A549 (cell line): ENCODE results near the gene SLC24A4. TPM values are rescaled to one million over a fixed set of nuclear protein-coding genes. Genes with fewer than 3 reads are reported as not detected.

Experiments used
- ATAC-seq, 2 experiments: fragments of 200-7000 bp in 1 of 2; fragments of >200 bp in 1 of 2; cut with Nextera tagmentation in 1 of 2; cut with Tn5 transposase in 1 of 2; 3 replicates each; pipeline versions ENCODE4 v1.8.0 to v1.9.1; 2018 to 2020; ENCODE audit warnings: mild to moderate bottlenecking in 1 of 2, moderate library complexity in 1 of 2
- CTCF ChIA-PET: fragments of 300-600 bp; sonication (Branson Sonifier 250); formaldehyde crosslinking; extraction: SDS; loops from one replicate; lab custom pipeline; 2021; ENCODE audit warnings: antibody characterized with exemption, inconsistent platforms; lab: Yijun Ruan, JAX
- POLR2A ChIA-PET: fragments of 350-600 bp; formaldehyde crosslinking; extraction: SDS; loops from one replicate; lab custom pipeline; 2021; ENCODE audit warnings: antibody characterized with exemption, inconsistent platforms; lab: Yijun Ruan, JAX
- DNase-seq, 2 experiments: peaks; one replicate each; pipeline versions ENCODE4 v3.0.0 to v3.0.0-alpha.2; 2011 to 2016; ENCODE audit warnings: low read depth in 1 of 2, low spot score in 1 of 2
- FAIRE-seq: peaks from 2 replicates; lab custom pipeline; 2011; peaks lifted over from hg19 to GRCh38; lab: Jason Lieb, UNC
- H3K27ac ChIP-seq, 2 experiments: fragments of >200 bp; sonication (Bioruptor Twin); formaldehyde crosslinking; 3 replicates each; pipeline ENCODE4 v1.5.1; 2016 to 2017
- H3K4me1 ChIP-seq: fragments of >200 bp; sonication (Bioruptor Twin); formaldehyde crosslinking; 3 replicates; pipeline ENCODE4 v1.6.1; 2016
- H3K4me2 ChIP-seq: fragments of >200 bp; sonication (Bioruptor Twin); formaldehyde crosslinking; 3 replicates; pipeline ENCODE4 v1.6.1; 2016
- H3K4me3 ChIP-seq: fragments of >200 bp; sonication (Bioruptor Twin); formaldehyde crosslinking; 3 replicates; pipeline ENCODE4 v1.5.1; 2016
- H3K9me3 ChIP-seq: fragments of >200 bp; sonication (Bioruptor Twin); formaldehyde crosslinking; 3 replicates; pipeline ENCODE4 v1.6.1; 2016
- ATOH8 ChIP-seq: fragments of 250-450 bp; sonication (Bioruptor Pico); IDR thresholded peaks from 2 replicates; pipeline ENCODE4 v1.5.0; 2020; ENCODE audit warnings: low read depth, mild to moderate bottlenecking, moderate library complexity
- BHLHE40 ChIP-seq: IDR thresholded peaks from 2 replicates; pipeline ENCODE4 v1.6.1; 2012; ENCODE audit warnings: low read depth, low read length, inconsistent platforms
- CBX2 ChIP-seq: fragments of 200-600 bp; sonication (generic); IDR thresholded peaks from 2 replicates; pipeline ENCODE4 v1.6.1; 2016; ENCODE audit warnings: low read depth, mild to moderate bottlenecking, borderline replicate concordance
- CBX8 ChIP-seq: fragments of 200-600 bp; sonication (generic); IDR thresholded peaks from 2 replicates; pipeline ENCODE4 v1.6.1; 2016
- CEBPB ChIP-seq, 2 experiments: fragments of >200 bp in 1 of 2; sonication (Bioruptor Twin) in 1 of 2; formaldehyde crosslinking in 1 of 2; IDR thresholded peaks; 2 replicates each; pipeline ENCODE4 v1.6.1; 2012 to 2016
- EP300 ChIP-seq, 2 experiments: fragments of >200 bp; sonication (Bioruptor Twin); formaldehyde crosslinking; IDR thresholded peaks; 2 replicates in 1 of 2; 3 replicates in 1 of 2; pipeline ENCODE4 v1.6.1; 2016 to 2017
- ESRRA ChIP-seq: fragments of 150-350 bp; IDR thresholded peaks from 2 replicates; pipeline ENCODE4 v1.6.1; 2014; ENCODE audit warnings: mild to moderate bottlenecking, low read length, borderline replicate concordance
- FOSB ChIP-seq: fragments of 250-450 bp; sonication (Bioruptor Pico); IDR thresholded peaks from 2 replicates; pipeline ENCODE4 v1.5.0; 2020; ENCODE audit warnings: mild to moderate bottlenecking, moderate library complexity
- FOXS1 ChIP-seq: fragments of 250-450 bp; sonication (Bioruptor Pico); IDR thresholded peaks from 2 replicates; pipeline ENCODE4 v1.5.0; 2020; ENCODE audit warnings: mild to moderate bottlenecking, moderate library complexity
- GATA3 ChIP-seq: IDR thresholded peaks from 2 replicates; pipeline ENCODE4 v1.6.1; 2012; ENCODE audit warnings: borderline replicate concordance
- HDAC2 ChIP-seq: fragments of 200-600 bp; sonication (generic); IDR thresholded peaks from 2 replicates; pipeline ENCODE4 v1.6.1; 2016
- HEYL ChIP-seq: fragments of 250-450 bp; sonication (Bioruptor Pico); IDR thresholded peaks from 2 replicates; pipeline ENCODE4 v1.8.0; 2021; ENCODE audit warnings: mild to moderate bottlenecking, moderate library complexity
- HMGXB4 ChIP-seq: fragments of 250-450 bp; sonication (Bioruptor Pico); IDR thresholded peaks from 2 replicates; pipeline ENCODE4 v1.5.0; 2021; ENCODE audit warnings: mild to moderate bottlenecking, moderate library complexity, borderline replicate concordance
- HOXA7 ChIP-seq: fragments of 250-450 bp; sonication (Bioruptor Pico); IDR thresholded peaks from 2 replicates; pipeline ENCODE4 v1.5.0; 2020; ENCODE audit warnings: mild to moderate bottlenecking, moderate library complexity
- HOXB5 ChIP-seq: fragments of 250-450 bp; sonication (Bioruptor Pico); IDR thresholded peaks from 2 replicates; pipeline ENCODE4 v1.5.0; 2020; ENCODE audit warnings: mild to moderate bottlenecking, moderate library complexity
- KDM1A ChIP-seq: fragments of 200-600 bp; sonication (generic); IDR thresholded peaks from 2 replicates; pipeline ENCODE4 v1.6.1; 2016; ENCODE audit warnings: low read depth, mild to moderate bottlenecking
- KDM5A ChIP-seq: fragments of 200-600 bp; sonication (generic); IDR thresholded peaks from 2 replicates; pipeline ENCODE4 v1.6.1; 2016; ENCODE audit warnings: antibody characterized with exemption, mild to moderate bottlenecking
- MAX ChIP-seq: IDR thresholded peaks from 2 replicates; pipeline ENCODE4 v1.6.1; 2012
- MYC ChIP-seq: IDR thresholded peaks from 2 replicates; pipeline ENCODE4 v1.6.1; 2012; ENCODE audit warnings: mild to moderate bottlenecking, inconsistent platforms, low read length, improper control_type of control experiment, borderline replicate concordance
- NFE2L2 ChIP-seq: fragments of 150-350 bp; conservative IDR thresholded peaks from 2 replicates; pipeline ENCODE4 v1.6.1; 2014; ENCODE audit warnings: low read length
- PBX3 ChIP-seq: IDR thresholded peaks from 2 replicates; pipeline ENCODE4 v1.6.1; 2012
- PHF8 ChIP-seq: fragments of 200-600 bp; sonication (generic); IDR thresholded peaks from 2 replicates; pipeline ENCODE4 v1.6.1; 2016; ENCODE audit warnings: low read depth, mild to moderate bottlenecking, antibody characterized with exemption, moderate library complexity, borderline replicate concordance
- RARB ChIP-seq: fragments of 250-450 bp; sonication (Bioruptor Pico); IDR thresholded peaks from 2 replicates; pipeline ENCODE4 v1.8.0; 2021; ENCODE audit warnings: mild to moderate bottlenecking, moderate library complexity
- REST ChIP-seq: fragments of 200-600 bp; sonication (generic); IDR thresholded peaks from 2 replicates; pipeline ENCODE4 v1.6.1; 2016; ENCODE audit warnings: antibody characterized with exemption, mild to moderate bottlenecking, moderate library complexity
- RFX5 ChIP-seq: fragments of 450-650 bp; IDR thresholded peaks from 2 replicates; pipeline ENCODE4 v1.7.1; 2014; ENCODE audit warnings: antibody characterized with exemption, mild to moderate bottlenecking, moderate library complexity
- USF2 ChIP-seq: fragments of 450-650 bp; IDR thresholded peaks from 2 replicates; pipeline ENCODE4 v1.6.1; 2014; ENCODE audit warnings: antibody characterized with exemption
- ZSCAN20 ChIP-seq: fragments of 250-450 bp; sonication (Bioruptor Pico); IDR thresholded peaks from 2 replicates; pipeline ENCODE4 v1.8.0; 2022; ENCODE audit warnings: mild to moderate bottlenecking, moderate library complexity
- WGBS: methylation state at CpG from one replicate; pipeline ENCODE4 v1.1.6; 2017; ENCODE audit errors: missing lambda C conversion rate; 5-methylcytosine and 5-hydroxymethylcytosine counted together
- polyA plus RNA-seq, 4 experiments: library from polyadenylated mRNA; depleted of rRNA in 3 of 4; stranded (reverse); fragments of >200 nt; fragmentation: RNase III in 1 of 4; extraction: RNeasy Plus Mini Kit Qiagen cat#74134 plus additional on column Dnase treatment in 1 of 4; gene quantifications; 2 replicates in 3 of 4; 3 replicates in 1 of 4; pipeline ENCODE4 v1.2.3, GENCODE V29; 2011 to 2017

SLC24A4 gene
- polyA plus RNA-seq, 2 of the 4 experiments (the other 2 are of a cell fraction): 0.05 to 0.19 TPM

GRCh38 chr14:92512807-92513203 lies 189.8 kb downstream of the SLC24A4 start:
- H3K9me3 ChIP-seq: no peaks in the 10 kb centered on the region
- no peak for TF ChIP-seq ESRRA
- TF ChIP-seq HOXB5: no peak
- TF ChIP-seq HOXA7 (CRISPR knock-in tag): no peak
- TF ChIP-seq CBX2: no peak
- TF ChIP-seq NFE2L2: no peak
- TF ChIP-seq FOXS1 (CRISPR knock-in tag): no peak
- no peak for TF ChIP-seq RARB (CRISPR knock-in tag)
- no peak for TF ChIP-seq ZSCAN20 (CRISPR knock-in tag)
- no peak for TF ChIP-seq GATA3
- TF ChIP-seq PBX3: no peak
- TF ChIP-seq HEYL (CRISPR knock-in tag): no peak
- no peak for TF ChIP-seq EP300 (IDR thresholded peaks at IDR 0.05)
- TF ChIP-seq BHLHE40: no peak
- no peak for TF ChIP-seq CBX8
- no peak for TF ChIP-seq CEBPB (IDR thresholded peaks at IDR 0.05)
- TF ChIP-seq USF2: no peak
- TF ChIP-seq RFX5: no peak
- no peak for TF ChIP-seq FOSB (CRISPR knock-in tag)
- TF ChIP-seq ATOH8: no peak
- peaks cover 37% of the 10 kb centered on the region for H3K4me1 ChIP-seq
- peak overlapping the region; percentile 84 for H3K4me3 ChIP-seq
- WGBS: 77% methylated on average over 7 of the region's 9 CpGs
- POLR2A ChIA-PET: interaction anchor here (0.6 kb wide), 2 partner anchors 24 to 41 kb away, joined by 3 to 4 read pairs; no protein-coding TSS in a partner anchor
- CTCF ChIA-PET: interaction anchor here (0.6 to 1.1 kb wide), 3 partner anchors 15 to 88 kb away, joined by 3 read pairs; no protein-coding TSS in a partner anchor
- ATAC-seq (no peak), FAIRE-seq (no peak), DNase-seq (no peak)
- H3K4me2 ChIP-seq: peak overlapping the region; percentile 92
- peak overlapping the region; percentile 98 to 99 for H3K27ac ChIP-seq

GRCh38 chr14:92513204-92513965 lies 190.4 kb downstream of the SLC24A4 start, which contains the start of gene RIN3:
TSS of gene RIN3 (plus strand) at chr14:92513781. CDS start at chr14:92513933, 152 bp downstream.
- ChIA-PET POLR2A (interaction anchor here (0.6 kb wide), 2 partner anchors 24 to 41 kb away, joined by 3 to 4 read pairs; no protein-coding TSS in a partner anchor), CTCF (interaction anchor here (0.6 to 1.1 kb wide), 3 partner anchors 16 to 88 kb away, joined by 3 read pairs; no protein-coding TSS in a partner anchor)
- H3K9me3 ChIP-seq: no peaks in the 10 kb centered on the region
- no peak for FAIRE-seq
- H3K4me3 ChIP-seq: peak within 1 kb of the TSS; percentile 84
- WGBS: 10% methylated on average over 44 of the region's 79 CpGs
- ATAC-seq: peak; percentile 69 to 70
- DNase-seq: peak; percentile 46 to 59
- H3K4me2 ChIP-seq: peak within 1 kb of the TSS; percentile 92
- peaks cover 37% of the 10 kb centered on the region for H3K4me1 ChIP-seq
- H3K27ac ChIP-seq: peak within 1 kb of the TSS; percentile 98 to 99
- TF ChIP-seq MAX (0 out of 2 replicates have a peak, but pooled peaks have one; percentile 45), HMGXB4 (no peak), KDM5A (no peak), REST (no peak), MYC (no peak), HDAC2 (peak; percentile 80; the same call in 1 of the 2 replicates), KDM1A (peak; percentile 89), ZSCAN20 (CRISPR knock-in tag) (no peak), CBX8 (no peak), PHF8 (peak; percentile 82)
